ENCODE results near the gene NUP58.
A peak's percentile ranks its signal among the peaks of the same experiment; 100 is the strongest.

Gene NUP58, protein sequence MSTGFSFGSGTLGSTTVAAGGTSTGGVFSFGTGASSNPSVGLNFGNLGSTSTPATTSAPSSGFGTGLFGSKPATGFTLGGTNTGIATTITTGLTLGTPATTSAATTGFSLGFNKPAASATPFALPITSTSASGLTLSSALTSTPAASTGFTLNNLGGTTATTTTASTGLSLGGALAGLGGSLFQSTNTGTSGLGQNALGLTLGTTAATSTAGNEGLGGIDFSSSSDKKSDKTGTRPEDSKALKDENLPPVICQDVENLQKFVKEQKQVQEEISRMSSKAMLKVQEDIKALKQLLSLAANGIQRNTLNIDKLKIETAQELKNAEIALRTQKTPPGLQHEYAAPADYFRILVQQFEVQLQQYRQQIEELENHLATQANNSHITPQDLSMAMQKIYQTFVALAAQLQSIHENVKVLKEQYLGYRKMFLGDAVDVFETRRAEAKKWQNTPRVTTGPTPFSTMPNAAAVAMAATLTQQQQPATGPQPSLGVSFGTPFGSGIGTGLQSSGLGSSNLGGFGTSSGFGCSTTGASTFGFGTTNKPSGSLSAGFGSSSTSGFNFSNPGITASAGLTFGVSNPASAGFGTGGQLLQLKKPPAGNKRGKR

DNA sequence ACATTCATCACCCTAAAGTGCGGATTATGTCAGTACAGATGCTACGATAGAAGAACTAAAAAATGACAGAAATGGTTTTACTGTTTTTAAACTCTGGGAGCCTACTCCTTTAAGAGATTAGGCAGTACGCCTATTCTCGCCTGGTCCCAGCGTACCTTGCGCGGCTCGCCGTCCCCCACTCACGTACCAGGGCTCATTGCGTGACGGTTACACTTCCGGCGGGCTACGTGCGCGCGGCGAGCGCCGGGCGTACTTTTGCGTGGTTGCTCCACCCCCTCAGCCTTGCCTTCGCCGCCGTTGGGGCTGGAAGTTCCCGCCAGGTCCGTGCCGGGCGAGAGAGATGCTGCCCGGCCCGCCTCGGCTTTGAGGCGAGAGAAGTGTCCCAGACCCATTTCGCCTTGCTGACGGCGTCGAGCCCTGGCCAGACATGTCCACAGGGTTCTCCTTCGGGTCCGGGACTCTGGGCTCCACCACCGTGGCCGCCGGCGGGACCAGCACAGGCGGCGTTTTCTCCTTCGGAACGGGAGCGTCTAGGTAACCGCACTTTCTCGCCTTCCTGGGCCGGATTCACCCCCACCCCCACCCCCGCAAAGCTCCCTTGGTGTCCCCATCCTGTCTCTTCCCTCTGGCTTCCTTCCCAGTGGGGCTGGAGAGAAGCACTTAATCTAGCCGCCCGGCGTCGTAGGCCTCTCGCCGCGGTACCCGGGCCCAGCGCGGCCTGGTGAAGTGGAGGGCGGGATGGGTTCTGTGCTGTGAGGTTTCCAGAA, at the start of gene NUP58:
Gene NUP58, plus strand, starts transcription at position 279 of the 767 bp plus-strand sequence. Its CDS starts 149 bp downstream, at position 428.
- DNase-seq, result peak; percentile 94

DNA sequence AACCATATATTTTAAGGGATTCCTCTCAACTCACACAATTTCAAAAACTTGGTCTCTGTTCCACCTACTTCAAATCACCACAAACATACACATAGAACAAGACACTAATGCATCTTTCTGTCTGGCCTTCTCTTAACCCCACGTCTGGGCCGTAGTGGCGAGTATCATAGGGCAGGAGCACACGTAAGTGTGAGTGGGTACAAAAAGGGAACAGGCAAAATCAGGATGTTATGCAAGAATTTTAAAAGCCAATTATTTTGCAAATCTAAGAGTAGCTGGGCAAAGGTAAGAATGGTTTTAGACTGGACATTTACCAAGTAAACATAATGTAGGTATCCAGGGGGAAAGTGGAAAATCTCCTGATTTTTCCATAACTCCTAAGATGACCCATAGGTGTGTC, 49.2 kb upstream of the NUP58 start:
- no peak for DNase-seq

DNA sequence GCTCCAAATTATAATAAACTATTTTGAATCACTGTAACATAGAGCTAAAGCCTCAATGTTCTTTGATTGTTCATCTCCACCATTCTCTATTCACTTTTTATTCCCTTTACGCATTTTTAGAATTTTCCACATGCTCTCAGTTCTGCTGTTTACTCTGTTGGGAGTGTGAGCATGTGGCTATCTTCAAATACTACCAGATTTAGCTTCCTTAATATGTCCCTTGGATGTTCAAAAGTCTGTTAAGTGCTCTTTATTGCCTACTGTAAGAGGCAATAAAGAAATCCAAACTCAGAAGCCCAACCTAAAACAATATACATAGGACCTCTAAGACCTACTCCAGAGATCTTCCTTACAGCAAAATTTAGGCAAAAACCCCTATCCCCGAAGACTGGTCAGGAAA, 48.7 kb upstream of the NUP58 start:
- DNase-seq, result no peak

DNA sequence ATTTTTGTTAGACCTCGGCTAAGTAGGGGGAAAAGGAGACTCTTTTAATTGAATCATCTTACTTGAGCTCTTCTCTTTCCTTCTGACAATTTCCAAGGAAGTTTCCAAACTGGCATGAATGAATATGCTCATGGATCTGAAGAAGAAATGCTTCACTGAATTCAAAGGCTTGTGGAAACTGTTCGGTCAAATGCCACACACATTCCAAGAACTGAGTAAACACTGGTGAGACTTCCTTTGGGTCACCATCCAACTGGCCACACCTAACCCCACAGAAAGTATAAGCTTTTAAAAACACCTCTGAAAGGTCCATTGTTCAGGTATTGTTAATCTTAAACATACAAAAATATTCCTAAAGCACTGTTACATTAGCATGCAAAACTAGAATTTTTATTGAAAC, 47.7 kb upstream of the NUP58 start:
- no peak for DNase-seq

DNA sequence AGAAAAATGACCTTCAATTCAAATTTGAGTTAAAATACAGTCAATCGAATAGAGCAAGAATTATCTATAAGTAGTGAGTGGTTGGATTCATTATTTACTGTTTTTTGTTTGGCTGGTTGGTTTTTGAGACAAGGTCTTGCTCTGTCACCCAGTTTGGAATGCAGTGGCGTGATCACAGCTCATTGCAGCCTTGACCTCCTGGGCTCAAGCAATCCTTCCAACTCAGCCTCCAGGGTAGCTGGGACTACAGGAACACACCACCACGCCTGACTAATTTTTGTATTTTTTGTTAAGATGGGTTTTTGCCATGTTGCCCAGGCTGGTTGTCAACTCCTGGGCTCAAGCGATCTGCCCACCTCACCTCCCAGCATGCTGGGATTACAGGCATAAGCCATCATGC, 39.2 kb upstream of the NUP58 start:
- no peak for DNase-seq

DNA sequence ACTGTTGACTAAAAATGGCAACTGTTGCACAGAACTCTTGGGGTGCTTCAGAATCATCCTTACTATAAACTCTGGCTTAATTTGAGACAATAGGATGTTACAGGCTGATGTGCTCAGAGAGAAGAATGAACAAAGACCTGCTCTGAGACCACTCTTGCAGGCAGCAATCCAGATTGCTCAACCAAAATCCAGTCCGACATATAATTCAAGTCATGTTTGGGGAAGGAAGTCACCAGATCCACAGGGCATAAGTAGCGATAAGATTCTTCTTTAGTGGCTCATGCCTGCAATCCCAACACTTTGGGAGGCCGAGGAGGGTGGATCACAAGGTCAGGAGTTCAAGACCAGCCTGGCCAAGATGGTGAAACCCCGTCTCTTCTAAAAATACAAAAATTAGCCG, 34.7 kb upstream of the NUP58 start:
- DNase-seq, result no peak

DNA sequence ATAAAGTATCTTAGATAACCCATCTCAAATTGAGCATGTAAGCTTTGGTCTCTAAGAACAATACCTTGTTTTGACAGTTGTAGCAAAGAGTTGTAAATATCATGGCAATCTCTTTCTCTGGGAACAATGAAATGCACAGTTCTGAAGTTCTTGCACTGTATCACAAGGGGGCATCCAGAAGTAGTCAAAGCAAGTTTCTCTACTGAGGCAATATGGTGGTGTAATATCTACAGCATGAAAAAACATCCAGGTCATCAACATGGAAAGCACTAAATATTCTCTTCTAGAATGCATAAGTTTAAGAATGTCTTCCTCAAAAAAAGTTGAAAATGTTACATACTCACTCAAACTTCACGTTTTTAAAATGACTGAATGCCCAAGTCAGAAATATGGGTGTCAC, 33.7 kb upstream of the NUP58 start:
- DNase-seq, result no peak

DNA sequence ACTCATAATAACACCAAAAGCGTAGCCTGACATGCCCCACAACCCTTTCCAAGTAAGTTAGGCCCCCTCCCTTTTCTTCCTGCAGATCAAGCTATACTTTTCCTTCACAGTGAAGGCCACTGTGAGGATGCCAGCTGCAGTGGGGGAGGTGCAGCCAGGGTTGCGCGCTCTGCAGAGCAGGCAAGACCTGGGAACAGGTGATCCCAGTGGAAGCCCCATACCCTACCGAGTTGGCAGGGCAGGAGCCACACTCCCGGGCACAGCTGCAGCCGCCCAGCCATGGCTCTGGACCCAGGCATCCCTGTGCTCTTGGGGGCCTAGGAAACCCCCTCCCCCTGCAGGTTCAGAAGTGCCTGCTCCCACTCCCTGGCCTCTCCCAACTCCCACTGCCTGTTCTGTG, 32.9 kb upstream of the NUP58 start:
- no peak for DNase-seq

DNA sequence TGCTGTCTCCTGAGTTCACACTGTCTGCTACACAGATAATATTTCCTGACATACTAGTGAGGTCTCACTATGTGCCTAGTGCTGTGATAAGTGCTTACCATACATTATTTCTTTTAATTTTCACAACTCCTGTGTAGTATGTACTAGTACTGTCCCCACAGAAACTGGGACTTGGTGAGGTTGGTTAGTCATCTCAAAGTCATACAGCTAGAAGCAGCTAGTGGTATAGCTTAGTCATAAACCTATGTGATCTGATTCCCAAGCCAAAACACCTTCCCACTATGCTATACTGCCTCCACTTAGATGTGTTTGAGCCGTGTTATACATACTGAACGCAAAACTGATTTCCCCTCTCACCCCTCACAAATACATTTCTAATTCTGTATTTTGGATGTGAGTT, 24.7 kb upstream of the NUP58 start:
- DNase-seq, result no peak

DNA sequence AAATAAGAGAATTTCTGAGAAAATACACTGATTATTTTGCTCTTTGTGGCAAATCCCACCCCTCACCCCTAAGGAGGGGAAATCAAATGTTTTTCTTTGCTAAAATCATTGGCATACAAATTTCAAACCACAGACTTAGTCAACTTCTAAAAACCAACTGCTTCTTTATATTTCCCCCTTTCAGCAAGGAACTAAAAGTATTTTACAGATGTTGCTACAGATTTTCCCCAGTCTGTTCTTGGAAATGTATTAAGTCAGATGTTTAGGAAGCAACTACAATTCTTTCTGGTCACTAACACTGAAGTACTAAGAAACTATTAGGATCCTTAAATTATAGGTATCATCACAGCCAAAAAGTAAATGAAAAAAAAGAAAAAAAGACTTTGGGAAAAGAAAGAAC, 21.0 kb upstream of the NUP58 start:
- DNase-seq, result no peak

DNA sequence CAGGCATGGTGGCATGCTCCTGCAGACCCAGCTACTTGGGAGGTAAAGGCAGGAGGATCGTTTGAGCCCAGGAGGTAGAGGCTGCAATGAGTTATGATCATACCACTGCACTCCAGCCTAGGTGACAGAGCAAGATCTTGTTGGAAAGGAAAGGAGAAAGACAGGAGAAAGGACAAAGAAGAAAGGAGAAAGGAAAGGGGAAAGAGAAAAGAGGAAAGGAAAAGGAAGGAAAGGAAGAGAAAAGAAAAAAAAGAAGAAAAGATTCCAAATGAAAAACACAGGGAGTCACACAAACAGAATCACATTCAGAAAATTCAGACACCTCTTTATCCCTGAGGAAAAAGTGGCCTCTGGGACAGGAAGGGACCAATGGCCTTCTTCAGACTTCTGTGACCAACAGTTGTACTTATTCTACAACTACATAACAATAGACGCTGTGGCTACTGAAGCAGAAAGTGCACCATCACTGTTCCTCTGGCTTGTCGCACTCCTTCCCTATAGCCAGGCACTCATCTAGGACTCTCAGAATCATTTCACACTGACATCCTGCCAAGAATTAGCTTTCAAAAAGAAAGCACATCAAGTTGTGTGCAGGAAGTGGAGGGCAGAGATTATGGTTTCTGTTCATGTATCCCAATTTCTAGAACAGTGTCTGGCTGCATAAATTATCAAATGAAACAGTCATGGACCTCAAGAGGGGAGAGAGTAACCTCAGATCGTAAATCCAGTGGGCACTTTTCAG, 20.1 kb upstream of the NUP58 start:
- DNase-seq, result no peak

DNA sequence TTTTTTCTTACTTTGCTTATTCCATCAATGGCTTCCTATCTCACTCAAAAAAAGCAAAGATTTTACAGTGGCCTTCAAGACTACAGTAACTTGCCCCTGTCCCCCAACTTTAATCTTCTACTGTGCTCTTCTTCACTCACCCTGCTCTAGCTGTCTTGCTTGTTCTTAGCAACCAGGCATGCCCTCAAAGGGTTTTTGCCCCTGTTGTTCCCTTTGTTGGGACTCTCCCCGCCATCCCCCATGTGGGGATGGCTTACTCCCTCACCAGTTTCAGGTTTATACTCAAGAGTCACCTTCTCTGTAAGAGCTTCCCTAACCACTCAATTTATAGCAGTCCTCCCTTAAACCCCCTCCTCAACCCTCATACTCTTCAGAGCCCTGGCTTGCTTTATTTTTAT, 19.5 kb upstream of the NUP58 start:
- DNase-seq, result no peak

DNA sequence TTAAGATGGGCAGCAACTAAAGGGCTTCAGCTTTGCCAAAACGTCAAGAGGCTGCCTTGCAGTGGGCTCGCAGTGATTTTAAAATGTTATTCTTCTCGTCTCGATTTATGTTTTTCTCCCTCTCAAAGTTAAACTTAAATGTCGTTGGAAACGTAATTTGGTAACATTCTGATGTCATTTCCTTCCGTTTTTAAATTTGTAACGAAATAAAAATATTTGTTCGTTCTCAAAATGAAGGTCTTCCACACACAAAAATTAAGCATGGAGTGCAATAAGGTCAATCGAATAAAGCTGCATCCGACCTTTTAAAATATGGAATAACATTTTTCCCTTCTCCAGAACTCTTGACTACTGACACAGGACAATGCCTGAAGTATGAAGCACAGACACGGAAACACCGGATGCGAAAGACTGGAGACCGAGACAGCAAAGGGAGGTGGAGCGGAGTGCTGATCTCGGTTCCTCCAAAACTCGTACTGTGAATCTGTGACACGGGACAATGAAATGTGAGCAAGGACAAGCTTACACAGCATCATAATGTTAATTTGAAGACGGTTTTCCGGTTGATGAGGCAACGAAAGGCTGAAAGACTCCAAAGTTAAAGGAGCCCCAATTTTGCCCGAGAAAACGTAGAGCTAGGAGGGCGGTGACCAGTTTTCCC, 15.0 kb upstream of the NUP58 start:
- peak; percentile 47 for DNase-seq

DNA sequence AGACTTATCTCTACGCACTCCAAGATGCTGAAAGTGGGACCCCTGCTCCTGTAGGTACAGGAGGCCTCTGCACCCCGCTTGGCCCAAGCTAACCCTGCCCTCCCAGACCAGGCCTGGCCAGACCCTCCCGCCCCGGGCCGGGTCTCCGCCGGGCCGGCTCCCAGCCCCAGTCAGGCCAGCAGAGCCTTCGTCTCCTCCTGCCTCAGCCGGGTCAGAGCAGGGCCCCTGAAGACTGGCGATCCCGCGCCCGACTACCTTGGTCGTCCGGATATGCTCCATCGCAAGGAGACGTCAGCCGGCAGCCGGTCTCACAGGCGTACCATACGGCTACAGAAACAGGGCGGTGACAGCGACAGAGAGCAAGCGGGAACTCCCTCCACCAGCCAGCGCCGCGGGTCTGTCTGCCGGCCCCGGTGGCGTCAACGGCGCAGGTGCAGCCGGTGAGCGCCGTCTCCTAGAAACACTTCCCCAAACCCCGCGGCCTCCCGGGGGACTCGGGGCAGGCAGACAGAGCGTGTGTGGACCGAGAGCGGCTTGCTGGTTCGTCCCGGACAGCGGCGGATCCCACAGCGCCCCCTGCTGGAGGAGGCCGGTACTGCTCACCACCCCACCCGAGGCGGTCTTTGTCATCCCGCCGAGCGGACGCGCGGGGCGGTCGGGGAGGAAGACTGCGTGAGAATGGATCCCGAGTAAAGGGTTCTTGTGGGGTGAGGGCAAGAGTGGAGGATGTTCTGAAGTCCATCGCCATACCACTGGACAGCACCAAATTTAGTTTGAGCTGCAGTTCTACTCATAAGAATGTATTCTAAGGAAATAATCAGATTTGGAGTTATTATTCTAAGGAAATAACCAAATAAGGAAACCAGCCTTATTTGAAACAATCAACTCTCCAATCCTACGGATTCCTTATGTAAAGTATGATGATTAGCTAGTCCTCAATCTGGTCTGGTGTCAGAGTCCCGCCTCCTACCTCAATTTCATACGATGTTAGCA, 14.2 kb upstream of the NUP58 start, which contains the start of gene MTMR6:
Gene MTMR6, minus strand, starts transcription at position 520 of the 993 bp plus-strand sequence. Its CDS starts 241 bp downstream, at position 279.
- peak; percentile 94 for DNase-seq

DNA sequence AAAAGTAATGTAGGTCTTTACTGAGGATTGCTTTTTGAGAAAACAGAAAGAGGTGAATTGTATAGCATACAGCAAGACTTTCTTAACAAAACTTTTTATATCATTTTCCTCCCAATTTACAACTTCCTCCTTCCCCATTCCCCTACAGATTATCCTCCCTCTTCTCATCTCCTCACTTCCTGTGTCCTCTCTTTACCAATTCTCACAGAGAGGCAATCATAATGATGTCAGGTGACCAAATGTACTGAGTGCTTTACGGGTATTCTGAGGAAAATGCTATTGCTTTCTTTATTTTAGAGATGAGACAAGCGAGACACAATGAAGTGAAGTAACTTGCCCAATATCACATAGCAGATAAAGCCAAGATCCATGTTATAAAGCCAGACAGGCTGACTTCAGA, 12.5 kb upstream of the NUP58 start:
- DNase-seq, result no peak

DNA sequence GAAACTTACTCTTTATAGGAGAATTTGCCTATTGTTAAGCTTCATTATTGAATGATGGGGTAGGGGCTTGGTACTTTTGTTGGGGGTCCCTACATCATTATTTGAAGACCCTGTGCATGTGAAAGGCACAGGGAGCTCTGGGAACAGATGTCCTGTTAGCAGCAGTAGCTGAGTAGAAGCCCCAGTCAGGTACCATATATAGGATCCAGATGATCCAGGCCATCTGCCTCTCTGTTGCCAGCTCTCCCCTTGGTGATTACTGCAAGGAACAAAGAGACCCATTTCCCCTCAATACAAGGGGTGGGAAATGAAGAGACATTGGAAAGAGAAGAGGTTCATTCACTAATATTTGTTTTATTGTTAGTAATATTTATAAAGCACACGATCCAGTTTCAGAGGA, 9.7 kb upstream of the NUP58 start:
- no peak for DNase-seq

DNA sequence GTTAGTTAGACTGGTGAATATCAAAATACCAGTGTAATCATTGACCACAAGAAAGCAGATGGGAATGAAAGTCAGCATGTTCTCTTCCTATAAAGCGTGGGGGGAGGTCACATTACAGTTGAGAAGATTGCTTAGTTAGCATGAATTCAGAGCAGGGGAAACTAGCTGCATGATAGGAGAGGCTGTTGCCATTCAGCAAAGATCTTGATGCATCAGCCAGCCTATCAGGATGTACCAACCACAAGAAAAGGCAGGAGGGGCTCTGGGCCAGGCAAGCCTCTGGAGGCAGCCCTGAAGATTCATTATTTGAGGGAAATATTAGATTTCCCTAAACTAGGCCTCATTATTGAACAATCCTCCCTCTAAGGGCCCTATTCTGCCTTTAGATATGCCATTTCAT, 9.1 kb upstream of the NUP58 start:
- DNase-seq, result peak; percentile 27

DNA sequence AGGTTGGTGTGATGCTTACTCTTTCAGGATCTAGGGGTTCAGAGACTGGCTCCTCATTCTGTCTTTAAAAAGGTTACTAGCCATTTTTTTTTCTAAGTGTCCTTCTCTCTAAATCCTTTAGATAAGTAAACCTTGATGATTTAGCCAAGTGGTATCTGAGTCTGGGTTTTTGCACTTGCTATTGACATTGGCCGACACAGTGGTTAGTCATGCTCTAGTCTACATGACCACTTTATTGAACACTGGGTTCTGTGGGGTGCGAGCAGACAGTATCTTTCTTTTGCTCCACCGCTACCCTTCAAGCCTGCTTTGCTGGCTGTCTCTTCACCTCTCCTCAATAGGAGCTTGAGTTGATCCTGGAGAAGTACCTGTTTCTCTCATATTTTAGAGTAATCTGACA, 6.2 kb upstream of the NUP58 start:
- DNase-seq, result no peak

DNA sequence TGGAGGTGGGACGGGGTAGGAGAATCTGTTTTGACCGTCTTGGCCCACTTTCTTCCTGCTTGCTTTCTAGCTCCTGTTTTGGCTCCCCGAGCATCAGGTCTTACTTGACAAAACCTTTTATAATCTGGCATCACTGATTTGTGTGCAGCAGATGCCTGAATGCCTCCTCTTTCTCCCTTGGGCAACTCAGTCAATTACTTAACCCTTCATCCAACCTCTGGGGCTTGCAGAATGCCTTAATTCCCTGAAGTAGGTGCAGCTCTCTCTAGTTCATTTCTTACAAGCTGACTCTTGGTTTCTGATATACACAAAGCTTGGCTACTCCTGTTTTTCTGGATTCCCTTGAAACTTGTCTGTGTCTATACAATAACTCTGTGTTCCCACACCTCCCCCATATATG, 5.7 kb upstream of the NUP58 start:
- no peak for DNase-seq

DNA sequence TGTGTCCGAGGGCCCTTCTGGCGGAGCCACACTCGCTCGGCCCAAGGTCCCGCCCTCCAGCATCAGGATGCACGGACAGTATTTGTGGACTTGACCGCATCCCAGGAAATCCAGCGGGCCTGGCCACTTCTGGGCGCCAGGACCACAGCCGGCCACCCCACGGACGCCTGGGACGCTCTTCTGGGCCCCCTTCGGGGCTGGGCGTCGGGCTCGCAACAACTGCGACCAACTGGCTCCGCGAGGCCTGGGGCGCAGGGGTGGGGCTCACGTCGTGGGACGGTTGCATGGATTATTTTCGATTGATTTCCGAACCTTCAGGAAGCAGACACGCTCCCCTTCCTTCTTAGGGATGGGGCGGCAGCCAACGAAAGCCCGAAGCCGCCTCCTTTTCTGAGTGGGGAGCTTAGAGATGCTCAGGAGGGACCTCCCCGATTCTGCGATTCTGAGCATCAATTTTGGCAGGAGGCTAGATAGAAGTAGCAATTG, 521 bp upstream of the NUP58 start:
- DNase-seq, result peak; percentile 9

DNA sequence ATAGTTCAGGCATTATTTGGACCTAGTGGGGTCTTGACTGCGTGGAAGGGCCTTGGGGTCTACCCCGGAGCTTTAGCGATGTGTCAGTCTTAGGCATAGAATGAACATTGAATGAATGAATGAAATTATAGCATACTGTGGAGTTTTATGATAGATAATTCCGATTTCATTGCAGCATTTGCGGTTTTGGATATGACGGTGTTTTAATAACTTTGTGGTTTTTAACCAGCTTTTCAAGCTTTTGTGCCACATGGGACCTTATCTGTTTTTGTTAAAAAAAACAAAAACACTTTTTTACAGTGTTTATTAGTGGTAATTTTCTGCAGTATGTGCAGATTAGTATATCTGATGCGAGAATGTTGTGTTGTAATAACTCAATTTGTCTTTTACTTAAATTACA, 696 bp downstream of the NUP58 start:
- no peak for DNase-seq
